AML-193 (cell line): ENCODE data around the gene VCPKMT.

ENCODE experiments used
- DNase-seq, 2 experiments: peaks; one replicate each; lab custom pipeline; 2025; lab: John Stamatoyannopoulos, UW

Gene VCPKMT

GRCh38 chr14:50116181-50116956 is at the start of gene VCPKMT:
Gene VCPKMT, minus strand, starts transcription at chr14:50116572. Its CDS starts 20 bp downstream, at chr14:50116552.
- DNase-seq: peak; percentile 84 to 90

DNA sequence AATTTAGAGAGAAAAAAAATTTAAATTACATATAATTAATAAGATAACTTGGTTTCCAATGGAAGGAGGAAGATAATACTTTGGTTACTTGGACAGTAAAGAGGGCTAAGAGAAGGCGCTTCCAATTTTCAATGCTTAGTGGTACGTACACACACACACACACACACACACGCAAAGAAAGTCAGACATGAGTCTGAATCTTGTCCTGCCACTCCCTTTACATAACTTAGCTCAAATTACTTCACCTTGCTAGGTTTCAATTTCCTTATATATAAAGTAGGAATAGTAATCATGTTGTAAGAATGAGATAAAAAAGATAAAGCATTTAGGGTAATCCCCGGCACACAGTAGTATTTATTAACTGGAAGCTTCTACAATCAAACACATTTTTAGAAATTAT is 39.7 kb upstream of the VCPKMT start:
- no peak for DNase-seq

GRCh38 chr14:50148799-50149198 is 32.4 kb upstream of the VCPKMT start:
- no peak for DNase-seq

- no peak for DNase-seq
These were observed 22.8 kb upstream of the VCPKMT start for GRCh38 chr14:50139192-50139591.

DNA sequence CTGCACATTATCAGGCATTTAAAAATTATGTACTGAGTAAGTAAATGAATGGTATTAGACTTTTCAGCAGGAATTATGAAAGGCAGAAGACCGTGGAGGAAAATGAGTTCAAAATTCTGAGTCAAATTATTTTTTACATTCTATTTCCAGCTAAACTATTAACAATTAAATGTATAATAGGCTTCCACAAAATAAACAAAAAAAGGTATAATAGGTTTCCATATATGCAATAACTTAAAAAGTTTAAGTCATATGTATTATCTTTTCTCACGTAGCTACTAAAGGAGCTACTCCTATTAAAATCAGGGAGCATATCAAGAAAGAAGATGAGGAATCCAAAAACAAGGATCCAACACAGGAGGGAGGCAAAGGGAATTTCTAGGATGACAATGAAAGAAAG is 11.4 kb upstream of the VCPKMT start:
- no peak for DNase-seq

GRCh38 chr14:50123062-50123461 is 6.7 kb upstream of the VCPKMT start:
- DNase-seq: no peak

GRCh38 chr14:50122291-50122690 is 5.9 kb upstream of the VCPKMT start:
- DNase-seq: no peak

DNA sequence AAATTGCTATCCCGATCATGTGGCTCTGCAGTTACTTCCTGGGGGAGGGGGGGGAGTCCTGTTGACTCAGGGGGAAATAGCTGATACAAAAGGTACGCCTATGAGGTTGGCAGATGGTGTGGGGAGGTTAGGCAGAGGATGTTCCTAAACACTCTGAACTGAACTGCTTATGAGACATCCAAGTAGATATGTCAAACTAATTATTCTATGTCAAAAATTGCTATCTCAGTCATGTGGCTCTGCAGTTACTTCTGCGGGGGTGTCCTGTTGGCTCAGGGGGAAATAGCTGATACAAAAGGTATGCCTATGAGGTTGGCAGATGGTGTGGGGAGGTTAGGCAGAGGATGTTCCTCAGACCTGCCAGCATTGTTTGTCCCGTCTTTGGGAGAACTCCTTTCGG is 5.1 kb upstream of the VCPKMT start:
- DNase-seq: no peak

- no peak for DNase-seq
These were observed 1.1 kb upstream of the VCPKMT start for GRCh38 chr14:50117456-50117855.

- DNase-seq: no peak
These were observed 594 bp upstream of the VCPKMT start for GRCh38 chr14:50116966-50117365.

DNA sequence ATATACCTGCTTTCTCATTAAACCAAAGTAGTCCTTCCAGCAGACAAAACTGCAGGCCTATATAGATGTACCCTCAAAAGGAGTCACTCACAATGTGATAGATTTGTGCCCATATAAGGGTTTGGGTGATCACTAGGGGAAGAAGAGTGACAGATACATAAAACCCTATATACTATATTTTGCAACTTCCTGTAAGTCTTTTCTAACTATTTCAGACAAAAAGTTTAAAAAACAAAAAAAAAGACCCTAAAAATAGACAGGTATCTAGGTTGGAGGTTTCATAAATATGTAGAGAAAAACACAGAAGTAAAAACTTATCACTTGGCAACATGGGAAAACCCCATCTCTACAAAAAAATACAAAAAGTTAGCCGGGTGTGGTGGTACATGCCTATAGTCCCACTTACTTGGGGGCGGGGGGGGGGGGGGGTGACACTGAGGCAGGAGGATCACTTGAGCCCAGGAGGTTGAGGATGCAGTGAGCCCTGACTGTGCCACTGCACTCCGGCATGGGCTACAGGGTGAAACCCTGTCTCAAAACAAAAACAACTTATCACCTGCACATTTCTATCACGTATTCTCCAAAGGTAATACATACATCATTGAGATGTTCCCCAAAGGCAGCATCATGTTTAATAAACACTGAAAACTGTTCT is 2.9 kb downstream of the VCPKMT start:
- DNase-seq: no peak

DNA sequence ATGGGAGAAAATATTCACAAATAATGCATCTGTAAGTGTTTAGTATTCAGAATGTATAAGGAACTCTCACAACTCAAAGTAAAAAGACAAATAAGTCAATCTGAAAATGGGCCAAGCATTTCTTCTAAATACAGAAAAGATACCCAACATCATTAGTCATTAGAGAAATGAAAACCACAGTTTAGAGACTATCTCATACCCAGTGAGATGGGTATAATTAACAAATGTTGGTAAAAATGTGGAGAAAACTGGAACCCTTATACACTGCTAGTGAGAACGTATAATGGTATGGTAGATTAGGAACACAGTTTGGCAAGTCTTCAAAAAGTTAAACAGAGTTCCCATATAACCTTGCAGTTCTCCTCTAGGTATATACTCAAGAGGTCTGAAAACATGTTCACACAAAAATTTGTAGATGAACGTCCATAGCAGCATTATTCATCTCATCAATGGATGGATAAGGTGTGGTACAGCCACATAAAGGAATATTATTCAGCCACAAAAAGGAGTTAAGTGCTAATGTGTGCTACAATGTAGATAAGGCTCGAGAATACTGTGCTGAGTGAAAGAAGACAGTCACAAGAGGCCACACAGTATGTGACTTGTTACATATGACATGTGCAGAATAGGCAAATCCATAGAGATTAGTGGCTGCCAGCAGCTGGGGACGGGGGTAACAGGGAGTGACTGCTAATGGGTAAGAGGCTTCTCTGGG is 5.9 kb downstream of the VCPKMT start:
- DNase-seq: no peak

GRCh38 chr14:50109342-50109741 is 7.0 kb downstream of the VCPKMT start:
- DNase-seq: no peak

DNA sequence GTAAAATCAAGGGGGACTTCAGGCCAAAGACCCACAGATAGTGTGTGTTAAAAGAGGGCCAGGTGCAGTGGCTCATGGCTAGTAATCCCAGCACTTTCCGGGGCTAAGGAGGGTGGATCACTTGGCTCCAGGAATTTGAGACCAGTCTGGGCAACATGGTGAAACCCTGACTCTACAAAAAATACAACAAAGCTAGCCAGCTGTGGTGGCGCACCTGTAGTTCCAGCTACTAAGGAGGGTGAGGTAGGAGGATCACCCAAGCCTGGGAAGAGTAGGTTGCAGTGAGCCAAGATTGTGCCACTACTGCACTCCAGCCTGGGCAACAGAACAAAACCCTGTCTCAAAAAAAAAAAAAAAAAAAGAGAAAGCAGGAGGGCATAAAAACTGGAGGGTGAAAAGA is 8.5 kb downstream of the VCPKMT start:
- no peak for DNase-seq

- no peak for DNase-seq
These were observed 10.2 kb downstream of the VCPKMT start for GRCh38 chr14:50106178-50106577.

DNA sequence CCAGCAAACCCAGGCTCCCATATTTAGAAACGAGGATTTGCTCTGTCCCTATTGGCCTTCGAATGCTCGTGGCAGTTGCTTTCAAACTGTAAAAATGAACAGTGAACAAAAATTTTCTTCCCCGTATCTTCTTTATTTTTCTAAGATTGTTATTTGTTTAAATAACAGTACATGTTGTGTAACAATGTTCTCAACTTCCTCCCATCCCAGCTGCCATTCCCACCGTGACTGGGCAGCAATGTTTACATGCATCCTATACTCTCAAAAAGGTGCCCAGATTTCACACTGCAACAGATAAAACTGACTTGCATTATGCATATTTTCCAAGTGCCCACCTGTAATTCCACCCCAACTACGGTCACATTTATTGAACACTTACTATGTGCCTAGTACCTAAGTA is 12.8 kb downstream of the VCPKMT start:
- DNase-seq: no peak

- no peak for DNase-seq
These were observed 15.0 kb downstream of the VCPKMT start for GRCh38 chr14:50101417-50101816.

DNA sequence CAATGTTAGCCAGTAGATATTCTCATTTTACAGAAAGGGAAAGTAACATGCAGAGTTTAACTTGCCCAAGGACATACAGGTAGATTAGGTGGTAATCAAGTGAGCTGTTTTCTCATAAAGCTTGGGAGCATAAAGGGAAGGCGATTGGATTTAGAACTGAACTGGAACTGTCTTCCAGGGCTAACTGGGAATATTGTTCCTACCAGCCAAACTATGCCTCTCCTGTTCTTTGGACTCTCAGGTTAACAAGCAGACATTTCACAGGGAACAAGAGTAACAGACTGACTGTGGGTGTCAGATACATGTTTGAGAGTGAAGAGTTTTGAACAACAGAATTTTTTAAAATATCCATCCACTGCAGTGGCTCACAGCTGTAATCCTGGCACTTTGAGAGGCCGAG is 15.6 kb downstream of the VCPKMT start:
- no peak for DNase-seq

DNA sequence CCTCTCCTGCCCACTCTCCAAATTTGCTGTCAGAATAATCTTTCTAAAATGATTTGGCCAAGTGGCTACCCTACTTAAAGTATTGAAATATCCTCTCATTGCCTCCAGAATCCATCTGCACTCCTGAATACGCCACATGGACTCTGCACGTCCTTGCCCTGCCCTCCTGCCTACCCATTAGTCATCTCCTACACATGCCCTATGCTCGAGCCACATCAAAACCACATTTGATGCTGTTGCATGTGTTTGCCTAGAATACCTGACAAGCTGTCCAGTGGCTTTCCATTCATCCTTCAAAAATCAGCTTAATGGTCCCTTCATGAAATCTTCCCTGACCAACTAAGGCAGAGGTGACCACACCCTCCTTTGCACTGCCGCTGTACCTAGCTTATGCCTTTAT is 17.0 kb downstream of the VCPKMT start:
- no peak for DNase-seq

DNA sequence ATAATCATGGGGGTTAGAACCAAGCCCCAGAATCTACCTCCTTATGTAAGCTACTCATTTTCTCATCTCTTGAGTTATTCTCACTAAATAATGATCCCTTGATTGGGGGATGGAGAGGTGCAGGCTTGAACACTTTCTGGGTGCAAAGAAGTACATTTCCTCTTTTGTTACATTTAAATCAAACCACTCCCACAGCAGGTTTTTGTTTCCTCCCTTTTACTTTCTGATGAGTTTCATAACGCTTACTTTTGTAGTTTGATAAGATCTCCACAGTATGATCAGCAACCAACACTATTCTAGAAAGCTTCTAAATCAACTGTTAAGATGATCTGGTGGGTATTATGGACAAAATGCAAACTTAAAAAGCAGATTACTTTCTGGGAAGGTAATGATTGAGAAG is 20.5 kb downstream of the VCPKMT start:
- DNase-seq: no peak

DNA sequence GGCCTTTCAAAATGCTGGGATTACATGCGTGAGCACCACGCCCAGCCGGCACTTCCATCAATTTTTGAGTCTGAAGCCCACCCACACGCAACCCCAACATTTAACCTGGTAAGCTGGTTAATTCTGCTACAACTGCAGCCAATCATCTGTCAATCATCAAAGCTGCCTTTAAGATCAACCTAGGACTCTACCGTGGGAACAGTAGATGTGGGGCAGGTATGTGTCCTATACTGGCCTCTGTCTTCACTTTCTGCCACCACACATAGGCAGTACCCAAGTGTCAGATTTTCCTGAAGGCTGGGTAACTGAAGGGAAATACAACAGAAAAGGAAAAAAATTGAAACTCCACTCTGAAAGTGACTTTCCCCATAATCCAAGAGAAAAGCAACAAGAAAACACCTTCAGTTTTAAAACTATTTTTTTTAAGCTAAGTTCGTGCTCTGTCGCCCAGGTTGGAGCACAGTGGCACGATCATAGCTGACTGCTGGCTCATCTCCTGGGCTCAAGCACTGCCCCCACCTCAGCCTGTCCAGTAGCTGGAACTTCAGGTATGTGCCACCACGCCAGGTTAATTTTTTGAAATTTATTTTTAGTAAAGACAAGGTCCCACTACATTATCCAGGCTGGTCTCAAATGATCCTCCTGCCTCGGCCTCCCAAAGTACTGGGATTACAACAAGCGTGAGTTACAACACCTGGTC is 22.2 kb downstream of the VCPKMT start:
- DNase-seq: no peak

GRCh38 chr14:50093496-50093895 is 22.9 kb downstream of the VCPKMT start:
- no peak for DNase-seq
